RWPE2 (cell line): Measurements from ENCODE around the gene LIN37.
A peak's percentile ranks its signal among the peaks of the same experiment; 100 is the strongest.

ENCODE experiments used
- ATAC-seq: fragments of 200-7000 bp; cut with Tn5 transposase; 3 replicates; pipeline ENCODE4 v1.9.1; 2021; ENCODE audit warnings: low read depth
- DNase-seq: peaks from one replicate; pipeline ENCODE4 v3.0.0-alpha.2; 2020; ENCODE audit warnings: low spot score
- H3K27ac ChIP-seq: fragments of 450-650 bp; 2 replicates; pipeline ENCODE4 v1.5.1; 2017; ENCODE audit warnings: mild to moderate bottlenecking; ENCODE audit not compliant: poor library complexity, severe bottlenecking
- H3K27me3 ChIP-seq: fragments of 250-450 bp; sonication (Bioruptor Pico); 2 replicates; pipeline ENCODE4 v1.5.1; 2021; ENCODE audit warnings: mild to moderate bottlenecking, moderate library complexity; ENCODE audit not compliant: insufficient read depth, poor library complexity, severe bottlenecking
- H3K36me3 ChIP-seq: fragments of 250-450 bp; sonication (Bioruptor Pico); 2 replicates; pipeline ENCODE4 v1.5.1; 2020; ENCODE audit warnings: low read depth, mild to moderate bottlenecking, moderate library complexity
- H3K4me1 ChIP-seq: fragments of 250-450 bp; sonication (Bioruptor Pico); 2 replicates; pipeline ENCODE4 v1.5.1; 2021; ENCODE audit warnings: mild to moderate bottlenecking, moderate library complexity; ENCODE audit not compliant: insufficient read depth, poor library complexity, severe bottlenecking
- H3K4me3 ChIP-seq: fragments of 250-450 bp; sonication (Bioruptor Pico); 2 replicates; pipeline ENCODE4 v1.5.1; 2021; ENCODE audit warnings: mild to moderate bottlenecking, moderate library complexity; ENCODE audit not compliant: severe bottlenecking
- H3K9me3 ChIP-seq: fragments of 250-450 bp; sonication (Bioruptor Pico); 2 replicates; pipeline ENCODE4 v1.5.1; 2021; ENCODE audit warnings: mild to moderate bottlenecking, moderate library complexity; ENCODE audit not compliant: severe bottlenecking
- CTCF ChIP-seq: fragments of 450-650 bp; IDR thresholded peaks from one replicate; pipeline ENCODE4 v1.5.1; 2017; ENCODE audit warnings: mild to moderate bottlenecking, moderate library complexity; ENCODE audit not compliant: poor library complexity, severe bottlenecking

LIN37 gene

GRCh38 chr19:35760711-35761349, 12.5 kb downstream of the LIN37 start:
- DNase-seq (no peak), ATAC-seq (no peak)
- Histone ChIP-seq H3K27ac (no peak overlapping the region), H3K4me1 (no peaks in the 10 kb centered on the region), H3K4me3 (no peak overlapping the region), H3K36me3 (peaks cover 55% of the 10 kb centered on the region), H3K9me3 (no peaks in the 10 kb centered on the region), H3K27me3 (no peaks in the 10 kb centered on the region)
- TF ChIP-seq CTCF, result no peak

DNA sequence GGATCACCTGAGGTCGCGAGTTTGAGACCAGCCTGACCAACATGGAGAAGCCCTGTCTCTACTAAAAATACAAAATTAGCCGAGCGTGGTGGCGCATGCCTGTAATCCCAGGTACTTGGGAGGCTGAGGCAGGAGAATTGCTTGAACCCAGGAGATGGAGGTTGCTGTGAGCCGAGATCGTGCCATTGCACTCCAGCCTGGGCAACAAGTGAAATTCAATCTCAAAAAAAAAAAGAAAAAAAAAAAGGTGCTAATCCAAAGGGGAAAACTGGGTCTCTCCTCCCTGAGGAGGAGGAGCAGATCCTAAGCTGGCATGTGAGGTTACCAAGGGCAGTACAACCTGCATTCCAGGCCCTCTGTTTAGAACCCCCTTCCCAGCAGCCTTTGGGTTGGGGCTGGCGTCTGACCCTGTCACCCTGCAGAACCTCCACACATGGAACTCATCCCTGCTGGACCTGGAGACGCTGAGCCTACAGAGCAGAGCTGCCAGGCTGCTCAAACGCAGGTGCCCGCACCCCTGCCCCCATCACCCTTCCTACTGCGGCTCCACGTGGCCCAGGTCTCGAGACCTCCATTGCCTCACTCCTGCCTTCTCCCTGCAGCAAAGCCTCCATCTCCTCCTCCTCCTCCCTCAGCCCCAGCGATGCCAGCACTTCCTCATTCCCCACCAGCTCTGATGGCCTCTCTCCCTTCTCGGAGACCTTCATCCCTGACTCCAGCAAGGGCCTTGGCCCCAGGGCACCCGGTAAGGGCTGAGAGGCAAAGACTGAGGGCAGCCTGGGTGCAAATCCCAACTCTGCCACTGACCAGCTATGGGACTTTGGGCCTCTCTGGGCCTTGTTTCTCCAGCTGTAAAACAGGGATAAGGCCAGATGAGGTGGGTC, 16.3 kb downstream of the LIN37 start:
- Histone ChIP-seq H3K4me1 (no peaks in the 10 kb centered on the region), H3K27me3 (no peaks in the 10 kb centered on the region), H3K4me3 (no peak overlapping the region), H3K9me3 (no peaks in the 10 kb centered on the region), H3K36me3 (peaks cover 47% of the 10 kb centered on the region), H3K27ac (no peak overlapping the region)
- ATAC-seq, result no peak
- peak; percentile 38 for DNase-seq
- no peak for TF ChIP-seq CTCF

DNA sequence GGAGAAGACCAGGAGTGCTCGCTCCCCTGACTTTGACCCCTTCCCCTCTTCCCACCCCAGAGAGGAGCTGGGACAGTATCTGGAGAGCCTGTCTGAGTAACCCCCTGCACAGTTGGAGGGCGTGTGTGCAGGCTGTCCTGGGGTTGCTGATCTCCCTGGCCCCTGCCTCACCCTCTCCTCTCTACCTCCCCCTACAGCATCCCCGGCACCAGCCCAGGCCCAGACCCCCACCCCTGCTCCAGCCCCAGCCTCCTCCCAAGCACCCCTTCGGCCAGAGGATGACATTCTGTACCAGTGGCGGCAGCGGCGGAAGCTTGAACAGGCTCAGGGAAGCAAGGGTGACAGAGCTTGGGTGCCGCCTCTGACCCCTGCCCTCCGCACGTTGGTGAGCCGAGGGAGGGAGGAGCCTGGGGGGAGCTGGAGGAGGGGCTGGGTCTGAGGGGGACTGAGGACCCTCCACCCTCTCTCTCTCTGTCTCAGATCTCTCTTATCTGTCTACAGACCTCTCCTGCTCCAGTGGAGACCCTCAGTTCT, 18.3 kb downstream of the LIN37 start:
- no peak for TF ChIP-seq CTCF
- ATAC-seq, result no peak
- Histone ChIP-seq H3K9me3 (peaks cover 2% of the 10 kb centered on the region), H3K27me3 (no peaks in the 10 kb centered on the region), H3K36me3 (peaks cover 28% of the 10 kb centered on the region), H3K27ac (no peak overlapping the region), H3K4me3 (no peak overlapping the region), H3K4me1 (no peaks in the 10 kb centered on the region)
- DNase-seq, result no peak

GRCh38 chr19:35767288-35768081, 19.1 kb downstream of the LIN37 start:
- Histone ChIP-seq H3K4me1 (no peaks in the 10 kb centered on the region), H3K36me3 (peaks cover 21% of the 10 kb centered on the region), H3K9me3 (peaks cover 2% of the 10 kb centered on the region), H3K27me3 (no peaks in the 10 kb centered on the region), H3K27ac (no peak overlapping the region), H3K4me3 (no peak overlapping the region)
- TF ChIP-seq CTCF, result no peak
- DNase-seq, result peak; percentile 58
- no peak for ATAC-seq
